Loucy (cell line): ENCODE data around the gene SH3BP1.

Experiments used
- CTCF ChIP-seq: fragments of 200-600 bp; sonication (generic); conservative IDR thresholded peaks from 2 replicates; pipeline ENCODE4 v1.5.1; 2014; ENCODE audit warnings: mild to moderate bottlenecking, antibody characterized with exemption, low read length
- EZH2phosphoT487 ChIP-seq: fragments of 200-600 bp; IDR thresholded peaks from 2 replicates; pipeline ENCODE4 v1.6.1; 2018; ENCODE audit warnings: antibody characterized with exemption, mild to moderate bottlenecking, moderate library complexity, borderline replicate concordance

GRCh38 chr22:37601203-37601539, 38.3 kb upstream of the SH3BP1 start:
- TF ChIP-seq CTCF (no peak), EZH2phosphoT487 (no peak)
